Tibial artery (tissue), 4 donors: ENCODE data around the gene HGD.

Experiments used
- DNase-seq, 2 donors: peaks; one replicate each; pipeline ENCODE4 v3.0.0-alpha.2; 2019
- H3K27ac ChIP-seq, 2 donors: fragments of 200-600 bp; sonication (generic) in 1 of 2; 1 replicate in 1 of 2; 2 replicates in 1 of 2; pipeline ENCODE4 v1.5.1; 2018 to 2019; ENCODE audit warnings: mild to moderate bottlenecking in 1 of 2
- H3K27me3 ChIP-seq, 2 donors: fragments of 200-600 bp; sonication (generic) in 1 of 2; one replicate each; pipeline versions ENCODE4 v1.5.1 to v1.6.0; 2016 to 2019
- H3K36me3 ChIP-seq, 3 donors: fragments of 200-600 bp; sonication (generic) in 2 of 3; one replicate each; pipeline ENCODE4 v1.5.1; 2016 to 2019; ENCODE audit warnings: mild to moderate bottlenecking in 2 of 3
- H3K4me1 ChIP-seq, 4 donors: fragments of 200-600 bp; sonication (generic) in 2 of 4; 1 replicate in 3 of 4; 2 replicates in 1 of 4; pipeline ENCODE4 v1.5.1; 2016 to 2019
- H3K4me3 ChIP-seq, 2 donors: fragments of 200-600 bp; sonication (generic) in 1 of 2; 1 replicate in 1 of 2; 2 replicates in 1 of 2; pipeline ENCODE4 v1.5.1; 2018 to 2019; ENCODE audit warnings: mild to moderate bottlenecking in 2 of 2
- H3K9me3 ChIP-seq, 3 donors: fragments of 200-600 bp; sonication (generic) in 1 of 3; one replicate each; pipeline ENCODE4 v1.5.1; 2016 to 2019
- CTCF ChIP-seq, 2 experiments: fragments of 200-600 bp in 1 of 2; fragments of 450-650 bp in 1 of 2; IDR thresholded peaks; one replicate each; pipeline ENCODE4 v1.5.1; 2017 to 2019; ENCODE audit warnings: antibody characterized with exemption in 2 of 2, mild to moderate bottlenecking in 1 of 2, moderate library complexity in 1 of 2
- intact Hi-C: fragments of 100-400 bp; cut with DNase I; formaldehyde crosslinking; loops from one replicate; pipeline ENCODE4 v1.15.0; 2023; ENCODE audit warnings: low total_unique reads

HGD gene

DNA sequence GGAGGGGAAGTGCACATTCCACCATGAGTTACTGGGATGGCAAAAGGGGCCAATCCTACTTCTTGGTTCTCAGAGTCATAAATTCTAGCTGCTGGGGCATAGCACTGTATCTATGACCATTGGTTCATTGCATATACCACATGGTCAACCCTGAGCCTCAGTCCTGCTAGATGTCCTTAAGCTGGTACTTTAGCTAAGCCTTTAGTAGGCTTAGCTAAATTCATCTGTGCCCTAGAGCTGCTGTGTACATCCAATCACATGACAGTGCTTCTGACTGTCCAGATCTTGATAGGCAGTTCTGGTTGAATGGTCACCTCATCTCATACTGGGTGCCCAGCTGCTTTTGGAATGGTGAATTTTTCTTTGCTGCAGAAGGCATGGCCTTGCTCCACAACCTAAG is 77.7 kb downstream of the HGD start:
- H3K36me3 ChIP-seq = peaks cover 15 to 31% (median 17%) of the 10 kb centered on the region in 3 donors
- H3K4me3 ChIP-seq = no peak overlapping the region
- no peak overlapping the region for H3K27ac ChIP-seq
- DNase-seq = no peak
- TF ChIP-seq CTCF (IDR thresholded peaks at IDR 0.05) = no peak
- intact Hi-C loops = no loop called here
- no peaks in the 10 kb centered on the region for H3K27me3 ChIP-seq
- H3K9me3 ChIP-seq = no peaks in the 10 kb centered on the region
- H3K4me1 ChIP-seq = peaks cover 0 to 15% (median 6%) of the 10 kb centered on the region in 4 donors

GRCh38 chr3:120602682-120603081 is 79.4 kb downstream of the HGD start:
- H3K27ac ChIP-seq = no peak overlapping the region
- no peak for TF ChIP-seq CTCF (IDR thresholded peaks at IDR 0.05)
- intact Hi-C loops = no loop called here
- H3K27me3 ChIP-seq = no peaks in the 10 kb centered on the region
- H3K9me3 ChIP-seq = no peaks in the 10 kb centered on the region
- DNase-seq = no peak
- H3K4me1 ChIP-seq = peaks cover 0 to 32% (median 20%) of the 10 kb centered on the region in 4 donors
- H3K36me3 ChIP-seq = peaks cover 15 to 41% (median 17%) of the 10 kb centered on the region in 3 donors
- no peak overlapping the region for H3K4me3 ChIP-seq

DNA sequence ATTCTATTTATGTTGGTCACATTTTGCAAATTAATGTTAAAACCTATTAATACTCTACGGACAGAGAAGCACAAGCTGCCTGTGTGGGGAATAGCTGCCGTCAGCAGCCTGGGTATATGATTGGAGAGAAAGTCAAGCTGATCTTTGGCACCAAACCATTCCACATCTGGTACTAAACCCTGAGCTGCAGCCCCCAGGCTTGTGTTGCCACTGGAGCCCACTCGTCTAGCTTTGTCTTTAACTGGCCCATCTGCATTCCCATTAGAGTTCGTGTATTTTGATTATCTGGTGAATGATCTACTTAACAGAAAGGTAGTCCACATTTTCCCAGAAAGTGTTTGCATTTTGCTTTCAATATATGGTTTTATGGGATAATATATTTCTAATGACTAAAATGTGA is 80.5 kb downstream of the HGD start:
- no peak overlapping the region for H3K27ac ChIP-seq
- no peak overlapping the region for H3K4me3 ChIP-seq
- no peaks in the 10 kb centered on the region for H3K27me3 ChIP-seq
- peaks cover 15 to 41% (median 17%) of the 10 kb centered on the region in 3 donors for H3K36me3 ChIP-seq
- peaks cover 0 to 40% (median 27%) of the 10 kb centered on the region in 4 donors for H3K4me1 ChIP-seq
- no peaks in the 10 kb centered on the region for H3K9me3 ChIP-seq
- no peak for TF ChIP-seq CTCF (IDR thresholded peaks at IDR 0.05)
- DNase-seq = no peak
- intact Hi-C loops = no loop called here

DNA sequence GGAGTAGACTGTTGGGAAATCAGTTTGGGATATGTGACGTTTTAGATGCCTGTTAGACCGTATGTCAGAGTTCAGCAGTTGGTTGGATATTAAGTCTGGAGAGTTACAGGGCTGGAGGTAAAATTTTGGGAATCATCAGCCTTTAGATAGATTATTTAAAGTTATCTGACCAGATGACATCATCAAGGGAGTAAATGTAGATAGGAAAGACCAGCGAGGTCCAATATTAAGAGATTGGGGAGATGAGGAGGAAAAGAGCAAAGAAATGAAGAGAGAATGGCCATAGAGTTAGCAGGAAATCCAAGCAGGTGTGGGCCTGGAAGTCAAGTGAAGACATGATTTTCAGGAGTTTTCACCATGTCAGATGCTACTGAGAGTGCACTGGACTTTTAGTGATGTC is 82.8 kb downstream of the HGD start:
- peaks cover 15 to 41% (median 17%) of the 10 kb centered on the region in 3 donors for H3K36me3 ChIP-seq
- intact Hi-C loops = loop anchor here (5.0 to 10.0 kb wide), 2 partner anchors 143 to 1104 kb away; partner anchors contain the start of genes GTF2E1, RABL3 and TIMMDC1

GRCh38 chr3:120597445-120598049 is 84.5 kb downstream of the HGD start:
- H3K4me1 ChIP-seq = peaks cover 0 to 44% (median 29%) of the 10 kb centered on the region in 4 donors
- no peak for TF ChIP-seq CTCF (IDR thresholded peaks at IDR 0.05)
- intact Hi-C loops = loop anchor here (5.0 to 10.0 kb wide), 2 partner anchors 145 to 1103 kb away; partner anchors contain the start of genes GTF2E1, RABL3 and TIMMDC1
- DNase-seq = no peak
- H3K4me3 ChIP-seq = peak overlapping the region; percentile 65 to 66
- peaks cover 14 to 27% (median 15%) of the 10 kb centered on the region in 3 donors for H3K36me3 ChIP-seq
- no peaks in the 10 kb centered on the region for H3K27me3 ChIP-seq
- no peaks in the 10 kb centered on the region for H3K9me3 ChIP-seq
- peak overlapping the region in 1 of 2 donors; percentile 83 for H3K27ac ChIP-seq

More for the DNA sequence above, 82.8 kb downstream of the HGD start:
- no peak for DNase-seq
- Histone ChIP-seq H3K9me3 (no peaks in the 10 kb centered on the region), H3K27ac (no peak overlapping the region), H3K4me1 (peaks cover 0 to 44% (median 29%) of the 10 kb centered on the region in 4 donors), H3K4me3 (no peak overlapping the region), H3K27me3 (no peaks in the 10 kb centered on the region)
- TF ChIP-seq CTCF (IDR thresholded peaks at IDR 0.05) = no peak
